ENCODE data around the gene S100A1.

DNA sequence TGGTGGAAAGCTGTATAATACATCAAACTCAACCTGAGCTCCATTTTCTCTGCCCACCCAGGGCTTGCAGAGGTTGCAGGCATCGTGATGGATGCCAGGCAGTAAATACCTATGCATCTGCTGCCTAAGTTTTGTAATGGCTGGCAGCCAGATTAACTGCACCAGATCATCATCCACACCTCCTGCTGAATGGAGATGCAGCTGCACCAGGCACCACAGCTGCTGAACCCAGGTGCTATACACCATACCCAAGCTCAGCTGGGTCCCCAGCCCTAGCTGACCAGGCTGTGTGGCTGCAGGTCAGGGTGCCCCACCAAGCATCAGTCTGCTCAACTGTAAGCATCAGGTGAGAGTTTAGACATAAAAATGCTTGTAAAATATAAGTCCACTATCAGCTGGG, 23.5 kb downstream of the S100A1 start:
- TF ChIP-seq, protein P1, sequence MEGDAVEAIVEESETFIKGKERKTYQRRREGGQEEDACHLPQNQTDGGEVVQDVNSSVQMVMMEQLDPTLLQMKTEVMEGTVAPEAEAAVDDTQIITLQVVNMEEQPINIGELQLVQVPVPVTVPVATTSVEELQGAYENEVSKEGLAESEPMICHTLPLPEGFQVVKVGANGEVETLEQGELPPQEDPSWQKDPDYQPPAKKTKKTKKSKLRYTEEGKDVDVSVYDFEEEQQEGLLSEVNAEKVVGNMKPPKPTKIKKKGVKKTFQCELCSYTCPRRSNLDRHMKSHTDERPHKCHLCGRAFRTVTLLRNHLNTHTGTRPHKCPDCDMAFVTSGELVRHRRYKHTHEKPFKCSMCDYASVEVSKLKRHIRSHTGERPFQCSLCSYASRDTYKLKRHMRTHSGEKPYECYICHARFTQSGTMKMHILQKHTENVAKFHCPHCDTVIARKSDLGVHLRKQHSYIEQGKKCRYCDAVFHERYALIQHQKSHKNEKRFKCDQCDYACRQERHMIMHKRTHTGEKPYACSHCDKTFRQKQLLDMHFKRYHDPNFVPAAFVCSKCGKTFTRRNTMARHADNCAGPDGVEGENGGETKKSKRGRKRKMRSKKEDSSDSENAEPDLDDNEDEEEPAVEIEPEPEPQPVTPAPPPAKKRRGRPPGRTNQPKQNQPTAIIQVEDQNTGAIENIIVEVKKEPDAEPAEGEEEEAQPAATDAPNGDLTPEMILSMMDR (IDR thresholded peaks at IDR 0.05): no peak
- TF ChIP-seq POLR2AphosphoS5 (IDR thresholded peaks at IDR 0.05) (no peak), POLR2A (IDR thresholded peaks at IDR 0.05) (no peak), EP300 (IDR thresholded peaks at IDR 0.05) (no peak)
